Pancreas (tissue), 10 donors: ENCODE results near the gene KCNAB2. TPM values are rescaled to one million over a fixed set of nuclear protein-coding genes. Genes with fewer than 3 reads are reported as not detected.

ENCODE experiments used
- ATAC-seq, 4 donors: fragments of 200-7000 bp; cut with Tn5 transposase; one replicate each; pipeline versions ENCODE4 v1.8.0 to v1.9.1; 2020; ENCODE audit warnings: mild to moderate bottlenecking in 4 of 4, moderate library complexity in 4 of 4
- DNase-seq, 6 donors: peaks; one replicate each; pipeline ENCODE4 v3.0.0-alpha.2; 2020
- FAIRE-seq: peaks from 2 replicates; lab custom pipeline; 2012; peaks lifted over from hg19 to GRCh38; lab: Jason Lieb, UNC
- H3K27ac ChIP-seq, 4 donors: fragments of 200-600 bp; sonication (generic); 1 replicate in 3 of 4; 2 replicates in 1 of 4; pipeline versions ENCODE4 v1.5.0 to v1.8.0; 2020
- H3K27me3 ChIP-seq, 4 donors: fragments of 200-600 bp; one replicate each; pipeline ENCODE4 v1.8.0; 2021
- H3K36me3 ChIP-seq, 3 donors: fragments of 200-600 bp; sonication (generic) in 1 of 3; one replicate each; pipeline versions ENCODE4 v1.5.0 to v1.8.0; 2020 to 2021
- H3K4me1 ChIP-seq, 3 donors: fragments of 200-600 bp; one replicate each; pipeline ENCODE4 v1.8.0; 2021
- H3K4me3 ChIP-seq, 4 donors: fragments of 200-600 bp; sonication (generic) in 2 of 4; one replicate each; pipeline versions ENCODE4 v1.5.0 to v1.8.0; 2020 to 2021
- H3K9me3 ChIP-seq, 4 donors: fragments of 200-600 bp; one replicate each; pipeline ENCODE4 v1.8.0; 2021
- CTCF ChIP-seq, 4 donors: fragments of 200-600 bp; sonication (generic) in 3 of 4; IDR thresholded peaks; one replicate each; pipeline versions ENCODE4 v1.5.0 to v1.8.0; 2021; ENCODE audit warnings: antibody characterized with exemption in 4 of 4
- WGBS, 2 donors: extraction: QIAGEN DNeasy Blood & Tissue Kit; methylation state at CpG; one replicate each; pipeline ENCODE4 v1.1.7; 2013; 5-methylcytosine and 5-hydroxymethylcytosine counted together
- intact Hi-C, 3 donors: fragments of 100-400 bp; cut with DNase I; formaldehyde crosslinking; loops; one replicate each; pipeline versions ENCODE4 v1.11.1 to v1.14.2; 2022
- polyA plus RNA-seq, 2 donors: library from polyadenylated mRNA; stranded (reverse); fragments of 200-250 nt; gene quantifications; one replicate each; pipeline ENCODE4 v1.2.3, GENCODE V29; 2013
- total RNA-seq, 6 donors: library from RNA; stranded (reverse); fragmentation: NEBNext Ultra II Directional in 4 of 6; extraction: Animal tissue kit (Norgen Biotek cat#: 25700) in 4 of 6; gene quantifications; one replicate each; pipeline versions ENCODE4 v1.2.1 to v1.2.4, GENCODE V29; 2021 to 2023
- donor health status: healthy with polysubstance abuse.
- donor health status: DM: no; HTN: no; CAD: no; lungs with moderate emphysema.
- donor health status: DM: no; HTN: no; CAD: no.
- donor health status: control.
- donor health status: control.
- donor health status: Bipolar disorder and iron deficiency.
- donor health status: DM: yes; HTN: yes; CAD: no.
- donor health status: DM: no; HTN: no; CAD: no.
- donor health status: DM: no; HTN: no; CAD: no.
- donor health status: DM: yes; HTN: yes; CAD: no.

Gene KCNAB2
- total and polyA plus RNA-seq, 8 donors = 1.2 to 9.0 (median 4.3) TPM

DNA sequence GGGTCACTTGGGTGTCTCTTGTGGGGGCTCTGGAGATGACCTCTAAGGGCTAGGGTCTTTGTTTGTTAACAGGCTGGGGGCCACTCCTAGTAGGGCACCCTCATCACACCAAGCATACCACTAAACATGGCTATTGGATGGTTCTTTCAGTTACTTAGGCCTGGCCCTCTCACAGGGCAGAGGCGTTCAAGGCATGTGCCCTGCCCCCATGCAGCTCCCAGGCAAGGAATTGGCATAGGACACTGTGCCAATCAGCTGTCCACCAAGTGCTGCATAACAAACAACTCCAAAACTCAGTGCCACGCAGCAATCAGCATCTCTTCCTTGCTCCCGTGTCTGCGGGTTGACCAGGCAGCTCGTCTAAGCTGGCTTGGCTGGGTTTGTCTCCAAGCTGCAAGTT, 2.1 kb upstream of the KCNAB2 start:
- no peak for FAIRE-seq
- WGBS, 2 donors = 88 to 89% methylated on average over 5 of the region's 5 CpGs
- Histone ChIP-seq H3K4me1 (no peaks in the 10 kb centered on the region), H3K9me3 (no peaks in the 10 kb centered on the region), H3K27me3 (no peaks in the 10 kb centered on the region), H3K4me3 (no peak overlapping the region), H3K36me3 (no peaks in the 10 kb centered on the region), H3K27ac (no peak overlapping the region)
- no peak for ATAC-seq
- no peak for TF ChIP-seq CTCF (IDR thresholded peaks at IDR 0.05)
- intact Hi-C loops = no loop called here
- DNase-seq = no peak

GRCh38 chr1:6044481-6045109, 1.1 kb upstream of the KCNAB2 start:
- DNase-seq = peak in 1 of 6 donors; percentile 14
- Histone ChIP-seq H3K4me1 (no peaks in the 10 kb centered on the region), H3K4me3 (no peak overlapping the region), H3K27ac (no peak overlapping the region), H3K36me3 (no peaks in the 10 kb centered on the region), H3K9me3 (no peaks in the 10 kb centered on the region), H3K27me3 (no peaks in the 10 kb centered on the region)
- no peak for TF ChIP-seq CTCF (IDR thresholded peaks at IDR 0.05)
- intact Hi-C loops = no loop called here
- ATAC-seq = no peak
- 67 to 70% methylated on average over 11 of the region's 11 CpGs for WGBS, 2 donors
- no peak for FAIRE-seq

- intact Hi-C loops = no loop called here
Observed at GRCh38 chr1:6045110-6045502, 582 bp upstream of the KCNAB2 start.

GRCh38 chr1:6046279-6046678, 591 bp downstream of the KCNAB2 start:
- ATAC-seq (no peak), FAIRE-seq (no peak), DNase-seq (peak in 1 of 6 donors; percentile 8)
- TF ChIP-seq CTCF (IDR thresholded peaks at IDR 0.05) = no peak
- H3K36me3 ChIP-seq = no peaks in the 10 kb centered on the region
- H3K27ac ChIP-seq = no peak overlapping the region
- no peaks in the 10 kb centered on the region for H3K27me3 ChIP-seq
- no peaks in the 10 kb centered on the region for H3K9me3 ChIP-seq
- no peaks in the 10 kb centered on the region for H3K4me1 ChIP-seq
- intact Hi-C loops = no loop called here
- WGBS, 2 donors = 50 to 59% methylated on average over 14 of the region's 14 CpGs
- H3K4me3 ChIP-seq = no peak overlapping the region

More at GRCh38 chr1:6045110-6045502, 582 bp upstream of the KCNAB2 start:
- WGBS, 2 donors = 71 to 77% methylated on average over 8 to 9 of the region's 9 CpGs
- TF ChIP-seq CTCF (IDR thresholded peaks at IDR 0.05) = no peak
- no peak overlapping the region for H3K27ac ChIP-seq
- no peaks in the 10 kb centered on the region for H3K9me3 ChIP-seq
- no peaks in the 10 kb centered on the region for H3K4me1 ChIP-seq
- FAIRE-seq (no peak), DNase-seq (peak in 1 of 6 donors; percentile 9), ATAC-seq (no peak)
- H3K27me3 ChIP-seq = no peaks in the 10 kb centered on the region
- no peak overlapping the region for H3K4me3 ChIP-seq
- no peaks in the 10 kb centered on the region for H3K36me3 ChIP-seq

DNA sequence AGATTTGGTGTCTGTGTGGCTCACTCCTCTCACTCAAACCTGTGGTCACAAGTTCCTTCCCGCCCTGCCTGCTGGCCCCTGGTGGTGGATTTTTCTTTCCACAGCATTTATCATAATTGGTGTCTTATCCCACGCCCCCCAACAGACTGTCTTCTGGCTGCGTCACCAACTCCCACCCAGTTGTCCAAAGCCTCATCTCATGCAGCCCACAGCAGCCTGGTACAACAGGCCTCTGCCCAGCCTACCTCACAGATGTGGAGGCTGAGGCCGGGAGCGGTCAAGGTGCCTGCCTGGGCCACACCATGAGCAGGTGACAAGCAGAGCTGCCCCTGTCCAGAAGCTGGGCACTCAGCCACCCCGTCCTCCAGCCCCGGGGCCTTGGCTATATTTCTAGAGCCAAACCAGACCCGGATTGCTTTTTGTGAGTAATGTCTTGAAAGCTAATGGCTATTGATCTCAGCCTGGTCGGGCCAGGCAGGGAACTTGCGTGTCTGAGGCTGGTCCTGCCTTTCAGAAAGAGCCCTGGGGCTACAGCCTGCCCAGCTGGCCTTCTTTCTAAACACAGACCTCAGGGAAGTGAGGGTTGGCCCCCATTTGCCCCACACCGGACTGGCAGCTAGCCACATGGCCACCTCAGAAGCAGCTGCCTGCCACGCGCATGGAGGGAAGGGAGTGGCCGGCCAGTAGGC, 2.6 kb downstream of the KCNAB2 start:
- no peak overlapping the region for H3K27ac ChIP-seq
- FAIRE-seq (no peak), ATAC-seq (no peak), DNase-seq (no peak)
- no peaks in the 10 kb centered on the region for H3K27me3 ChIP-seq
- intact Hi-C loops = no loop called here
- 61 to 66% methylated on average over 12 to 14 of the region's 14 CpGs for WGBS, 2 donors
- no peak for TF ChIP-seq CTCF (IDR thresholded peaks at IDR 0.05)
- H3K36me3 ChIP-seq = no peaks in the 10 kb centered on the region
- no peak overlapping the region for H3K4me3 ChIP-seq
- H3K9me3 ChIP-seq = no peaks in the 10 kb centered on the region
- H3K4me1 ChIP-seq = no peaks in the 10 kb centered on the region
